Heart right ventricle (tissue), 16 donors: ENCODE measurements around the gene PICALM. TPM values are rescaled to one million over a fixed set of nuclear protein-coding genes. Genes with fewer than 3 reads are reported as not detected.

Experiments
- ATAC-seq, 8 donors: fragments of 200-7000 bp; cut with Tn5 transposase; one replicate each; pipeline ENCODE4 v1.9.1; 2020; ENCODE audit warnings: mild to moderate bottlenecking in 8 of 8, moderate library complexity in 8 of 8, moderate number of reproducible peaks in 1 of 8
- DNase-seq, 2 donors: peaks; one replicate each; pipeline ENCODE4 v3.0.0-alpha.2; 2020
- H3K27ac ChIP-seq, 10 donors: fragments of 200-600 bp; sonication (generic) in 2 of 10; one replicate each; pipeline versions ENCODE4 v1.5.0 to v1.8.0; 2020 to 2022; ENCODE audit warnings: mild to moderate bottlenecking in 3 of 10
- H3K27me3 ChIP-seq, 7 donors: fragments of 200-600 bp; one replicate each; pipeline ENCODE4 v1.8.0; 2021 to 2022; ENCODE audit warnings: mild to moderate bottlenecking in 2 of 7
- H3K36me3 ChIP-seq, 9 donors: fragments of 200-600 bp; sonication (generic) in 1 of 9; one replicate each; pipeline versions ENCODE4 v1.5.0 to v1.8.0; 2020 to 2022; ENCODE audit warnings: mild to moderate bottlenecking in 2 of 9
- H3K4me1 ChIP-seq, 9 donors: fragments of 200-600 bp; sonication (generic) in 1 of 9; one replicate each; pipeline versions ENCODE4 v1.5.0 to v1.8.0; 2020 to 2022; ENCODE audit warnings: mild to moderate bottlenecking in 4 of 9
- H3K4me3 ChIP-seq, 10 donors: fragments of 200-600 bp; sonication (generic) in 2 of 10; one replicate each; pipeline versions ENCODE4 v1.5.0 to v1.8.0; 2020 to 2022; ENCODE audit warnings: mild to moderate bottlenecking in 7 of 10, moderate library complexity in 2 of 10
- H3K9me3 ChIP-seq, 11 donors: fragments of 200-600 bp in 10 of 11; sonication (generic) in 2 of 11; one replicate each; pipeline versions ENCODE4 v1.5.0 to v1.8.0; 2013 to 2022; ENCODE audit warnings: mild to moderate bottlenecking in 2 of 11, control low read depth in 1 of 11, moderate library complexity in 1 of 11
- CTCF ChIP-seq, 9 donors: fragments of 200-600 bp; sonication (generic) in 2 of 9; IDR thresholded peaks; one replicate each; pipeline versions ENCODE4 v1.5.0 to v1.8.0; 2021 to 2022; ENCODE audit warnings: antibody characterized with exemption in 9 of 9, mild to moderate bottlenecking in 5 of 9, moderate library complexity in 1 of 9
- WGBS, 2 donors: extraction: QIAGEN DNeasy Blood & Tissue Kit; methylation state at CpG; one replicate each; pipeline ENCODE4 v1.1.7; 2013; ENCODE audit warnings: inconsistent platforms in 1 of 2; 5-methylcytosine and 5-hydroxymethylcytosine counted together
- intact Hi-C, 10 donors: fragments of 100-400 bp; cut with DNase I; formaldehyde crosslinking; loops; one replicate each; pipeline versions ENCODE4 v1.11.1 to v1.14.2; 2022
- polyA plus RNA-seq, 2 donors: library from polyadenylated mRNA; stranded (reverse); fragments of 200-250 nt; gene quantifications; one replicate each; pipeline ENCODE4 v1.2.3, GENCODE V29; 2013
- total RNA-seq, 10 donors: library from RNA; stranded (reverse); fragmentation: NEBNext Ultra II Directional in 3 of 10; extraction: Animal tissue kit (Norgen Biotek cat#: 25700) in 3 of 10; gene quantifications; one replicate each; pipeline versions ENCODE4 v1.2.1 to v1.2.4, GENCODE V29; 2021 to 2023
- donor health status: Arrhythmogenic right ventricular cardiomyopathy.
- donor health status: ischemic (EF 13 %, LVEDD 7.1; RV severe dilation, severe dysfunction).
- donor health status: healthy with polysubstance abuse.
- donor health status: DM: no; HTN: yes; CAD: no.
- donor health status: DM: no; HTN: no; CAD: no.
- donor health status: ischemic (EF 25% LVEDD 6.9; RV normal size, moderate dysfunction).
- donor health status: ischemic (EF 25% LVEDD 5.7; RV mildly dilated, moderate dysfunction).
- donor health status: healthy.
- donor health status: DM: yes; HTN: yes; CAD: no.
- donor health status: Ischemic cardiomyopathy.
- donor health status: ischemic (EF 35%, LVEDD 5.7; RV mildly dilated, moderate dysfunction).
- donor health status: nonischemic (EF 11% LVEDD 7.7; RV severe dilation, severe dysfunction).
- donor health status: DM: yes; HTN: yes; CAD: no.
- donor health status: PGD.
- donor health status: ischemic (EF 29% LVEDD 5.4; RV normal size, mild dysfunction).
- donor health status: nonischemic (EF 23%, LVEDD 6.1; RV moderate dilation, normal function).

The PICALM gene
- total and polyA plus RNA-seq, 12 donors = 40.7 to 206 (median 161) TPM

GRCh38 chr11:86040919-86041850 lies 27.7 kb downstream of the PICALM start:
- intact Hi-C loops = loop anchor here in 8 of 10 donors (2.0 to 10.0 kb wide), 4 partner anchors 28 to 154 kb away; partner anchors contain the start of gene PICALM (in 1 of the 8)
- 9 to 11% methylated on average over 2 of the region's 2 CpGs for WGBS, 2 donors
- DNase-seq (no peak), ATAC-seq (peak in 4 of 8 donors; percentile 7 to 25 (median 14))
- H3K27ac ChIP-seq = peak overlapping the region in 8 of 10 donors; percentile 2 to 79 (median 61)
- H3K36me3 ChIP-seq = peaks cover 0 to 3% (median 0%) of the 10 kb centered on the region in 9 donors
- H3K9me3 ChIP-seq = no peaks in the 10 kb centered on the region
- H3K4me1 ChIP-seq = peaks cover 0 to 94% (median 74%) of the 10 kb centered on the region in 9 donors
- H3K27me3 ChIP-seq = no peaks in the 10 kb centered on the region
- TF ChIP-seq CTCF (IDR thresholded peaks at IDR 0.05) = no peak
- H3K4me3 ChIP-seq = peak overlapping the region in 7 of 10 donors; percentile 2 to 42 (median 30)

GRCh38 chr11:86039094-86039493 lies 29.8 kb downstream of the PICALM start:
- DNase-seq (no peak), ATAC-seq (peak in 6 of 8 donors; percentile 5 to 70 (median 52))
- Histone ChIP-seq H3K4me3 (no peak overlapping the region), H3K4me1 (peaks cover 0 to 94% (median 74%) of the 10 kb centered on the region in 9 donors), H3K27ac (peak overlapping the region in 3 of 10 donors; percentile 0 to 79 (median 15)), H3K27me3 (no peaks in the 10 kb centered on the region), H3K9me3 (no peaks in the 10 kb centered on the region), H3K36me3 (peaks cover 0 to 3% (median 0%) of the 10 kb centered on the region in 9 donors)
- intact Hi-C loops = loop anchor here in 1 of 10 donors (10.0 kb wide), 1 partner anchor 184 kb away; the partner anchor contains the start of gene CCDC83
- no peak for TF ChIP-seq CTCF (IDR thresholded peaks at IDR 0.05)

- Histone ChIP-seq H3K9me3 (no peaks in the 10 kb centered on the region), H3K27ac (no peak overlapping the region), H3K4me1 (peaks cover 0 to 94% (median 67%) of the 10 kb centered on the region in 9 donors), H3K4me3 (no peak overlapping the region), H3K27me3 (no peaks in the 10 kb centered on the region), H3K36me3 (peaks cover 0 to 3% (median 0%) of the 10 kb centered on the region in 9 donors)
- intact Hi-C loops = loop anchor here in 1 of 10 donors (10.0 kb wide), 1 partner anchor 183 kb away; the partner anchor contains the start of gene CCDC83
- ATAC-seq (no peak), DNase-seq (no peak)
- WGBS, 2 donors = 92 to 94% methylated on average over 4 of the region's 4 CpGs
- TF ChIP-seq CTCF (IDR thresholded peaks at IDR 0.05) = no peak
Measured at GRCh38 chr11:86037743-86038142, 31.1 kb downstream of the PICALM start.

- peaks cover 0 to 94% (median 55%) of the 10 kb centered on the region in 9 donors for H3K4me1 ChIP-seq
- no peak for DNase-seq
- H3K36me3 ChIP-seq = peaks cover 0 to 11% (median 0%) of the 10 kb centered on the region in 9 donors
- no peak overlapping the region for H3K4me3 ChIP-seq
- whole genome bisulfite sequencing, 2 donors = 89 to 93% methylated on average over 2 of the region's 2 CpGs
- intact Hi-C loops = loop anchor here in 1 of 10 donors (10.0 kb wide), 1 partner anchor 181 kb away; the partner anchor contains the start of gene CCDC83
- ATAC-seq = no peak
- no peak overlapping the region for H3K27ac ChIP-seq
- H3K27me3 ChIP-seq = no peaks in the 10 kb centered on the region
- no peak for TF ChIP-seq CTCF (IDR thresholded peaks at IDR 0.05)
- no peaks in the 10 kb centered on the region for H3K9me3 ChIP-seq
Measured at GRCh38 chr11:86035920-86036319, 33.0 kb downstream of the PICALM start.
